HCT116 (cell line): ENCODE results near the gene KIF14. TPM values are rescaled to one million over a fixed set of nuclear protein-coding genes. Genes with fewer than 3 reads are reported as not detected.

Experiments used
- ATAC-seq: fragments of 200-7000 bp; cut with Tn5 transposase; 2 replicates; pipeline ENCODE4 v1.9.1; 2020; ENCODE audit warnings: mild to moderate bottlenecking, moderate library complexity
- BruUV-seq: library from RNA; stranded (reverse); fragments of 400-500 nt; replicated peaks from 2 replicates; lab custom pipeline; 2021; lab: Mats Ljungman, UMichigan
- CTCF ChIA-PET: fragments of 300-600 bp; sonication (Branson Sonifier 250); formaldehyde crosslinking; loops from one replicate; lab custom pipeline; 2021; ENCODE audit warnings: antibody characterized with exemption; lab: Charles Lee
- POLR2A ChIA-PET: fragments of 300-600, 350-600 bp; sonication (Branson Sonifier 250); formaldehyde crosslinking; loops from one replicate; lab custom pipeline; 2021; ENCODE audit warnings: antibody characterized with exemption; lab: Charles Lee
- RAD21 ChIA-PET, 2 experiments: fragments of 300-600 bp; sonication (Branson Sonifier 250); formaldehyde crosslinking; loops; one replicate each; lab custom pipeline; 2023; ENCODE audit warnings: low total read pairs in 2 of 2; ENCODE audit not compliant: uncharacterized antibody in 2 of 2, unreplicated experiment in 2 of 2, low non-redundant PET in 1 of 2; lab: Charles Lee
- DNase-seq: peaks from one replicate; pipeline ENCODE4 v3.0.0-alpha.2; 2010; ENCODE audit warnings: low read depth, low spot score
- H2AFZ ChIP-seq: fragments of 200-600 bp; shearing (Covaris generic), sonication (generic); 2 replicates; pipeline ENCODE4 v1.6.1; 2017; ENCODE audit warnings: low read depth, mixed run types, mixed read lengths, antibody characterized with exemption, low read length; ENCODE audit not compliant: poor library complexity, severe bottlenecking
- H3K27ac ChIP-seq: 2 replicates; pipeline ENCODE4 v1.5.1; 2012; ENCODE audit warnings: low read depth, low read length
- H3K27me3 ChIP-seq: fragments of 200-600 bp; sonication (generic); 2 replicates; pipeline ENCODE4 v1.6.1; 2016; ENCODE audit warnings: mixed run types, low read length, mixed read lengths; ENCODE audit not compliant: insufficient read depth
- H3K36me3 ChIP-seq, 2 experiments: fragments of 200-500 bp in 1 of 2; fragments of 200-600 bp in 1 of 2; sonication (Bioruptor generic) in 1 of 2; sonication (generic) in 1 of 2; 2 replicates each; pipeline versions ENCODE4 v1.5.1 to v1.6.1; 2014 to 2016; ENCODE audit warnings: low read length in 2 of 2, inconsistent platforms in 1 of 2, mixed read lengths in 1 of 2, mixed run types in 1 of 2; ENCODE audit not compliant: insufficient read depth in 2 of 2, control insufficient read depth in 1 of 2
- H3K4me1 ChIP-seq, 2 experiments: fragments of 200-600 bp in 1 of 2; sonication (generic) in 1 of 2; 2 replicates each; pipeline versions ENCODE4 v1.5.1 to v1.6.1; 2012 to 2017; ENCODE audit warnings: low read length in 2 of 2, inconsistent platforms in 1 of 2, mild to moderate bottlenecking in 1 of 2, mixed read lengths in 1 of 2, mixed run types in 1 of 2, moderate library complexity in 1 of 2; ENCODE audit not compliant: insufficient read depth in 2 of 2, control insufficient read depth in 1 of 2
- H3K4me2 ChIP-seq: fragments of 200-600 bp; sonication (generic); 2 replicates; pipeline ENCODE4 v1.6.1; 2017; ENCODE audit warnings: mixed run types, low read length, mixed read lengths
- H3K4me3 ChIP-seq, 2 experiments: fragments of 200-600 bp in 1 of 2; sonication (generic) in 1 of 2; replicated peaks in 1 of 2; 2 replicates each; pipeline ENCODE4 v1.5.1; 2011 to 2016; ENCODE audit warnings: low read length in 2 of 2, control low read depth in 1 of 2, low read depth in 1 of 2, mild to moderate bottlenecking in 1 of 2, mixed read lengths in 1 of 2, mixed run types in 1 of 2
- H3K79me2 ChIP-seq: fragments of 200-600 bp; sonication (generic); 2 replicates; pipeline ENCODE4 v1.6.1; 2017; ENCODE audit warnings: mild to moderate bottlenecking, mixed run types, low read length, moderate library complexity, mixed read lengths; ENCODE audit not compliant: insufficient read depth
- H3K9ac ChIP-seq: fragments of 200-600 bp; sonication (generic); 2 replicates; pipeline ENCODE4 v1.6.1; 2016; ENCODE audit warnings: low read length, mixed read lengths
- H3K9me2 ChIP-seq: fragments of 200-600 bp; sonication (generic), shearing (Covaris generic); 2 replicates; pipeline ENCODE4 v1.6.1; 2017; ENCODE audit warnings: mixed run types, mild to moderate bottlenecking, moderate library complexity; ENCODE audit not compliant: insufficient read depth
- H3K9me3 ChIP-seq, 2 experiments: fragments of 200-500 bp in 1 of 2; fragments of 200-600 bp in 1 of 2; sonication (Bioruptor generic) in 1 of 2; sonication (generic) in 1 of 2; 2 replicates each; pipeline ENCODE4 v1.6.1; 2014 to 2017; ENCODE audit warnings: low read length in 2 of 2, mixed read lengths in 2 of 2, inconsistent platforms in 1 of 2, low read depth in 1 of 2, mild to moderate bottlenecking in 1 of 2, mixed run types in 1 of 2, moderate library complexity in 1 of 2; ENCODE audit not compliant: control insufficient read depth in 1 of 2, insufficient read depth in 1 of 2
- H4K20me1 ChIP-seq: fragments of 200-600 bp; sonication (generic), shearing (Covaris generic); 2 replicates; pipeline ENCODE4 v1.6.1; 2017; ENCODE audit warnings: mixed run types, mild to moderate bottlenecking, moderate library complexity; ENCODE audit not compliant: insufficient read depth
- CBX3 ChIP-seq: IDR thresholded peaks from 2 replicates; pipeline ENCODE4 v1.6.1; 2012; ENCODE audit warnings: low read depth
- CEBPB ChIP-seq: IDR thresholded peaks from 2 replicates; pipeline ENCODE4 v1.6.1; 2012; ENCODE audit warnings: low read depth
- JUND ChIP-seq: IDR thresholded peaks from 2 replicates; pipeline ENCODE4 v1.6.1; 2012
- RAD21 ChIP-seq: IDR thresholded peaks from 2 replicates; pipeline ENCODE4 v1.6.1; 2012; ENCODE audit warnings: low read depth, mild to moderate bottlenecking
- SRF ChIP-seq: IDR thresholded peaks from 2 replicates; pipeline ENCODE4 v1.6.1; 2012; ENCODE audit warnings: low read depth
- TCF7L2 ChIP-seq: IDR thresholded peaks from 2 replicates; pipeline ENCODE4 v1.7.0; 2011; ENCODE audit warnings: borderline replicate concordance, inconsistent platforms; ENCODE audit not compliant: insufficient read depth, insufficient read length; ENCODE audit errors: extremely low read depth
- YY1 ChIP-seq: IDR thresholded peaks from 2 replicates; pipeline ENCODE4 v1.6.1; 2011; ENCODE audit warnings: low read length, low read depth, moderate library complexity, mild to moderate bottlenecking; ENCODE audit not compliant: insufficient replicate concordance; ENCODE audit errors: extremely low read depth
- intact Hi-C: fragments of 100-400 bp; cut with micrococcal nuclease; formaldehyde crosslinking; loops from 2 replicates; pipeline ENCODE4 v1.10.0; 2022
- total RNA-seq: library from RNA; stranded (reverse); gene quantifications from one replicate; pipeline ENCODE4 v1.2.1, GENCODE V29; 2021; ENCODE audit not compliant: unreplicated experiment
- TF ChIP-seq, protein P1 (sequence below), 3 experiments: fragments of 200-600 bp in 1 of 3; sonication (generic) in 1 of 3; IDR thresholded peaks in 2 of 3; conservative IDR thresholded peaks in 1 of 3; 2 replicates each; pipeline ENCODE4 v1.5.1; 2012 to 2017; ENCODE audit warnings: low read depth in 2 of 3, low read length in 2 of 3, antibody characterized with exemption in 1 of 3, borderline replicate concordance in 1 of 3, control low read depth in 1 of 3, mild to moderate bottlenecking in 1 of 3, mixed read lengths in 1 of 3, mixed run types in 1 of 3, moderate library complexity in 1 of 3; ENCODE audit not compliant: insufficient read depth in 1 of 3
- TF ChIP-seq, protein P2 (sequence below): IDR thresholded peaks from 2 replicates; pipeline ENCODE4 v1.6.1; 2012

Gene KIF14
- total RNA-seq, 1 experiment from 2014 or later, result 21.8 TPM

DNA sequence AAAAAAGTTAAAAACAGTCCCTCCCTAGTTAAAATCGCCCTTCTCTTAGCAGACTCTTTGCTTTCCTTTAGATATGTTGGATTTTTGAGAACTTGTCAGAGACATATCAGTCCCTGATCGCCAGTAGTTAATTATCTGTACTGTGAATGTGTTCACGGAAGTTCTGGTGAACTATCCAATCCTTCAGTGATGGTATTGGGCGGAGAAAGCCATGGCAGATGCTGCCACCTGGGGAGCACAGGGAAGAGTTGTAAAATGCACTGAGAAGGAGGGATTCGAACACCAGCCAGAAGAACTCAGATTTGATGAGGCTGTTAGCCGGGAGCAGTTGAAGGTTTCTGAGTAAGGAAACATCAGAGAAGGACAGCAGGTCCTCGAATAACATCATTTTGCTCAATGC, 17.5 kb upstream of the KIF14 start:
- no peak for DNase-seq
- Histone ChIP-seq H2AFZ (peak overlapping the region; percentile 28), H4K20me1 (no peaks in the 10 kb centered on the region), H3K4me1 (peaks cover 33 to 54% of the 10 kb centered on the region in 2 experiments), H3K9me3 (no peaks in the 10 kb centered on the region), H3K4me2 (peak overlapping the region; percentile 29), H3K4me3 (no peak overlapping the region), H3K9me2 (no peaks in the 10 kb centered on the region), H3K27me3 (no peaks in the 10 kb centered on the region), H3K79me2 (no peaks in the 10 kb centered on the region), H3K36me3 (no peaks in the 10 kb centered on the region), H3K27ac (no peak overlapping the region), H3K9ac (no peak overlapping the region)
- intact Hi-C loops, result no loop called here
- ATAC-seq, result peak; percentile 33; the same call in 1 of the 2 replicates
- TF ChIP-seq, protein P1, sequence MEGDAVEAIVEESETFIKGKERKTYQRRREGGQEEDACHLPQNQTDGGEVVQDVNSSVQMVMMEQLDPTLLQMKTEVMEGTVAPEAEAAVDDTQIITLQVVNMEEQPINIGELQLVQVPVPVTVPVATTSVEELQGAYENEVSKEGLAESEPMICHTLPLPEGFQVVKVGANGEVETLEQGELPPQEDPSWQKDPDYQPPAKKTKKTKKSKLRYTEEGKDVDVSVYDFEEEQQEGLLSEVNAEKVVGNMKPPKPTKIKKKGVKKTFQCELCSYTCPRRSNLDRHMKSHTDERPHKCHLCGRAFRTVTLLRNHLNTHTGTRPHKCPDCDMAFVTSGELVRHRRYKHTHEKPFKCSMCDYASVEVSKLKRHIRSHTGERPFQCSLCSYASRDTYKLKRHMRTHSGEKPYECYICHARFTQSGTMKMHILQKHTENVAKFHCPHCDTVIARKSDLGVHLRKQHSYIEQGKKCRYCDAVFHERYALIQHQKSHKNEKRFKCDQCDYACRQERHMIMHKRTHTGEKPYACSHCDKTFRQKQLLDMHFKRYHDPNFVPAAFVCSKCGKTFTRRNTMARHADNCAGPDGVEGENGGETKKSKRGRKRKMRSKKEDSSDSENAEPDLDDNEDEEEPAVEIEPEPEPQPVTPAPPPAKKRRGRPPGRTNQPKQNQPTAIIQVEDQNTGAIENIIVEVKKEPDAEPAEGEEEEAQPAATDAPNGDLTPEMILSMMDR (IDR thresholded peaks at IDR 0.05 in 2 of 3, conservative IDR thresholded peaks at IDR 0.05 in 1 of 3; ENCODE audit: borderline replicate concordance in 1 of 3, insufficient read depth in 1 of 3, low read depth in 2 of 3, low read length in 2 of 3), result 0 out of 6 replicates have a peak, but pooled peaks of 2 of the 3 experiments have one; percentile 8 to 17
- TF ChIP-seq SRF (no peak), JUND (no peak), CEBPB (no peak), RAD21 (peak; percentile 32; the same call in 1 of the 2 replicates)
- ChIA-PET POLR2A (interaction anchor here (3.3 kb wide), 1 partner anchor 32 kb away, joined by 14 read pairs; the partner anchor contains the start of gene DDX59), CTCF (interaction anchor here (1.8 kb wide), 1 partner anchor 16 kb away, joined by 6 read pairs; no protein-coding TSS in a partner anchor), RAD21 (no interaction called here)
- no TSS peak for BruUV-seq

DNA sequence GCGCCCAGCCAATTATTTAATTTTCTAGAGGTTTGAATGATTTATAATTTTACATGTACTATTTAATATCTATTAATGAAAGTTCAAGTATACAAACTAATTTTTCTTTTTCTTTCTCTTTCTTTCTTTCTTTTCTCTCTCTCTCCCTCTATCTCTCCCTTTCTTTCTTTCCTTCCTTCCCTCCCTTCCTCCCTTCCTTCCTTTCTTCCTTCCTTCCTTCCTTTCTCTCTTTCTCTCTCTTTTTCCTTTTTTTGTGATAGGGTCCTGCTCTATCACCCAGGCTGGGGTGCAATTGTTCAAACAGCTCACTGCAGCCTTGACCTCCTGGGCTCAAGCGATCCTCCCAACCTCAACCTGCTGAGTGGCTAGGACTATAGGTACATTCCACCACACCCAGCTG, 16.1 kb upstream of the KIF14 start:
- no peaks in the 10 kb centered on the region for H3K9me2 ChIP-seq
- H3K4me3 ChIP-seq, result no peak overlapping the region
- no peaks in the 10 kb centered on the region for H3K79me2 ChIP-seq
- peaks cover 21 to 40% of the 10 kb centered on the region in 2 experiments for H3K4me1 ChIP-seq
- intact Hi-C loops, result no loop called here
- no peak overlapping the region for H2AFZ ChIP-seq
- no peak overlapping the region for H3K4me2 ChIP-seq
- no peaks in the 10 kb centered on the region for H3K9me3 ChIP-seq
- no peaks in the 10 kb centered on the region for H3K36me3 ChIP-seq
- no peak overlapping the region for H3K9ac ChIP-seq
- ChIA-PET RAD21 (no interaction called here), POLR2A (interaction anchor here (1.7 kb wide), 1 partner anchor 33 kb away, joined by 5 read pairs; the partner anchor contains the start of gene DDX59), CTCF (interaction anchor here (1.5 kb wide), 1 partner anchor 15 kb away, joined by 6 read pairs; no protein-coding TSS in a partner anchor)
- DNase-seq (no peak), ATAC-seq (no peak)
- BruUV-seq, result no TSS peak
- H3K27me3 ChIP-seq, result no peaks in the 10 kb centered on the region
- H3K27ac ChIP-seq, result no peak overlapping the region
- TF ChIP-seq, protein P2, sequence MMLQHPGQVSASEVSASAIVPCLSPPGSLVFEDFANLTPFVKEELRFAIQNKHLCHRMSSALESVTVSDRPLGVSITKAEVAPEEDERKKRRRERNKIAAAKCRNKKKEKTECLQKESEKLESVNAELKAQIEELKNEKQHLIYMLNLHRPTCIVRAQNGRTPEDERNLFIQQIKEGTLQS, result no peak
- no peak for TF ChIP-seq YY1
- TF ChIP-seq CBX3, result no peak
- TF ChIP-seq TCF7L2, result no peak
- H4K20me1 ChIP-seq, result no peaks in the 10 kb centered on the region
